Activated T-helper 1 cell treated with anti-CD3 and anti-CD28 coated beads, Interleukin-12 subunit alpha, Interleukin-12 subunit beta, Interleukin-2, Interleukin-4 antibody, amounts not matched to agents 30 ng/mL and 10 ng/mL and 1 ng/mL, durations not matched to agents 14 hours and 24 hours and 36 hours (primary cell): Measurements from ENCODE around the gene VPS37D. TPM values are rescaled to one million over a fixed set of nuclear protein-coding genes. Genes with fewer than 3 reads are reported as not detected.
"Not testable (repeated sequence)": the region's sequence is repeated elsewhere in the genome, so short reads cannot be mapped to it uniquely, and the experiment has no call there.

Experiments
- DNase-seq: peaks from one replicate; pipeline ENCODE4 v3.0.0; 2021; ENCODE audit warnings: low spot score
- H3K27ac Mint-ChIP-seq: one replicate; pipeline ENCODE4 v1.8.0; 2021; ENCODE audit warnings: mild to moderate bottlenecking, mixed read lengths
- H3K27me3 Mint-ChIP-seq: one replicate; pipeline ENCODE4 v1.8.0; 2022; ENCODE audit warnings: mild to moderate bottlenecking, moderate library complexity, mixed read lengths; ENCODE audit not compliant: insufficient read depth
- H3K36me3 Mint-ChIP-seq: one replicate; pipeline ENCODE4 v1.8.0; 2021; ENCODE audit warnings: low read depth, mixed read lengths
- H3K4me1 Mint-ChIP-seq: one replicate; pipeline ENCODE4 v1.8.0; 2021; ENCODE audit warnings: low read depth, mixed read lengths
- H3K4me3 Mint-ChIP-seq: one replicate; pipeline ENCODE4 v1.8.0; 2021; ENCODE audit warnings: mild to moderate bottlenecking, moderate library complexity, mixed read lengths
- H3K9me3 Mint-ChIP-seq: one replicate; pipeline ENCODE4 v1.8.0; 2021; ENCODE audit warnings: mixed read lengths
- intact Hi-C: fragments of 100-400 bp; cut with micrococcal nuclease; formaldehyde crosslinking; loops from one replicate; pipeline ENCODE4 v1.15.1; 2024
- total RNA-seq: library from RNA; stranded (reverse); gene quantifications from 2 replicates; pipeline ENCODE4 v1.2.3, GENCODE V29; 2022

The VPS37D gene
- total RNA-seq, 1 donor from 2014 or later, result 0.18 TPM

DNA sequence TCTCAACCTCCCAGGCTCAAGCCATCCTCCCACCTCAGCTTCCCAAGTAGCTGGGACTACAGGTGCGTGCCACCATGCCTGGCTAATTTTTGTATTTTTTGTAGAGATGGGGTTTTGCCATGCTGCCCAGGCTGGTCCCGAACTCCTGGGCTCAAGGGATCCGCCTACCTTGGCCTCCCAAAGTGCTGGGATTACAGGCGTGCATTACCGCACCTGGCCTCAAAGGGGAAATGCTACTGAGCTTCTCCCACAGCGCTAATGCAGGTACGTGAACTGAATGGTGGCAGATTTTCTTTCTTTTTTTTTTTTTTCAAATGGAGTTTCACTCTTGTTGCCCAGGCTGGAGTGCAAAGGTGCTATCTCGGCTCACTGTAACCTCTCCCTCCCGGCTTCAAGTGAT, 8.4 kb downstream of the VPS37D start:
- H3K4me3 Mint-ChIP-seq, H3K9me3 Mint-ChIP-seq, H3K27ac Mint-ChIP-seq, DNase-seq, H3K27me3 Mint-ChIP-seq, intact Hi-C loops, H3K4me1 Mint-ChIP-seq: not testable (repeated sequence)
- H3K36me3 Mint-ChIP-seq, result peaks cover 12% of the 10 kb centered on the region

DNA sequence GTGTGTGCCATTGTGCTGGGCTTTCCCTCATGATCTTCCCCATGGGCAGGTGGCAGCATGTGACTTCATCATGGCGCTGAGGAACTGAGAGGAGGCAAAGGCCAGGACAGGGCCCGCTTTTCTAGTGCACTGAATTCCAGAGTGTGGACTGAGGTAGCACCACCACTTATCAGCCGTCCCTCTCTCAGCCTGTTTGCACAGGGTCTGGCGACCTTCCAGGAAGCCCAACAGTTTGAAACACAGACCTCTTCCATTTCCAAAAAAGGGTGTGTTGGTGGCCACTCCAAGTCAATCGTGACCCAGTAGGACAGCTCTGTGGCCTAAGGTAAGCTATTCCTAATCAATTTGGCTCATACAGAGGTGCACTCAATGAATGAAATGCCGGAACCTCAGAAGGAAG, 11.2 kb downstream of the VPS37D start:
- Mint-ChIP-seq H3K4me1 (peaks cover 17% of the 10 kb centered on the region), H3K9me3 (no peaks in the 10 kb centered on the region), H3K36me3 (peaks cover 15% of the 10 kb centered on the region), H3K27ac (no peak overlapping the region), H3K4me3 (no peak overlapping the region), H3K27me3 (no peaks in the 10 kb centered on the region)
- intact Hi-C loops, result no loop called here
- DNase-seq, result no peak

DNA sequence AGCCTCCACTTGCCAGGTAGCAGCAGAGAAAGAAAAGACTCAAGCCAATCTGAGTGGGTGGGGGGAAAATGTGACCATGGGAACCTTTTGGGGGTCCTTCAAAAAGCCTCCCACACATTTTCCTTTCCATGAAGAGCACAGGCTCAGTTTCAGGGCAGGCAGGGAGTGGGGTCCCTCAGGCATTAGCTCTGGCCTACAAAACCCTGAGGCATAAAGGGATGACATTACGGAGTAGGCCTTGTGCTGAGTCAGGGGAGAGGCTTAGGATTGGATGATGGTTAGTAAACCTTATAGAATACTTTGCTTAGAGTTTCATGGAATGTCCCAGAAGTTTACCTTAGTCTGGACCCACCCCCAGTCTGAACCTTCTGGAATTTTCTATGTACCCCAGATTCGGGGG, 12.1 kb downstream of the VPS37D start:
- intact Hi-C loops, result loop anchor here (10.0 kb wide), 1 partner anchor 495 kb away; the partner anchor contains the start of gene EIF4H
- Mint-ChIP-seq H3K4me3 (peak overlapping the region; percentile 26), H3K9me3 (no peaks in the 10 kb centered on the region), H3K27ac (no peak overlapping the region), H3K27me3 (no peaks in the 10 kb centered on the region), H3K36me3 (peaks cover 15% of the 10 kb centered on the region), H3K4me1 (peaks cover 17% of the 10 kb centered on the region)
- no peak for DNase-seq

DNA sequence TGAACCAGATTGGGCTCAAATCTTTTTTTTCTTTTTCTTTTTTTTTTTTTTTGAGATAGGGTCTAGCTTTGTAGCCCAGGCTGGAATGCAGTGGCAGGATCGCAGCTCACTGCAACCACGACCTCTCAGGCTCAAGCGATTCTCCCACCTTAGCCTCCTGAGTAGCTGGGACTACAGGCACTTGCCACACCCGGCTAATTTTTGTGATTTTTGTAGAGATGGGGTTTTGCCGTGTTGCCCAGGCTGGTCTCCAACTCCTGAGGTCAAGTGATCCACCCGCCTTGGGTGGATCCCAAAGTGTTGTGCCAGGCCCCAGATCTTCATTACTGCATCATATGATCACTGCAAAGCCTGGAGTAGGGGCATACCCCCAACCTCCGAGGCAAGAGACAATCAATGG, 12.9 kb downstream of the VPS37D start:
- Mint-ChIP-seq H3K36me3 (peaks cover 15% of the 10 kb centered on the region), H3K4me3 (peak overlapping the region; percentile 99), H3K27ac (no peak overlapping the region), H3K9me3 (no peaks in the 10 kb centered on the region), H3K4me1 (peaks cover 17% of the 10 kb centered on the region), H3K27me3 (no peaks in the 10 kb centered on the region)
- DNase-seq, result no peak
- intact Hi-C loops, result loop anchor here (10.0 kb wide), 1 partner anchor 494 kb away; the partner anchor contains the start of gene EIF4H

DNA sequence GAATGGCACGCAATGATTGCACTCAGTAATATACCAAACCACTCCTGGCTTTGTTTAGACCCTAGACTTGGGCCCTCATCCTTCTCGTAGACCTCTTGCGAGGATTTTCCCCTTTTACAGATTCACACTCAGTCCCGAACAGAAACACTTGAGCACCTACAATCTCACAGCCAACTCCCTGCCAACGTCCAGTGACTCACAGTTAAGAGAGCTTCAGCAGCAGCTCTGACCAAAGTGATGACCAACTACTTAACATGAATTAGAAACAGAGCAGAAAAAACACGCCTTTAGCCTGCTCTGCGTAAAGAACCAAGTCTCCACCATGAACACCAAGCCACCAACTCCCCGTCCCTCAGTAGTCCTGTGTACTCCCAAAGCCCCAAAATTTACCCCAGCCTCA, 13.4 kb downstream of the VPS37D start:
- Mint-ChIP-seq H3K4me1 (peaks cover 18% of the 10 kb centered on the region), H3K36me3 (peaks cover 16% of the 10 kb centered on the region), H3K9me3 (no peaks in the 10 kb centered on the region), H3K4me3 (peak overlapping the region; percentile 99), H3K27me3 (no peaks in the 10 kb centered on the region), H3K27ac (no peak overlapping the region)
- no peak for DNase-seq
- intact Hi-C loops, result loop anchor here (10.0 kb wide), 1 partner anchor 494 kb away; the partner anchor contains the start of gene EIF4H

DNA sequence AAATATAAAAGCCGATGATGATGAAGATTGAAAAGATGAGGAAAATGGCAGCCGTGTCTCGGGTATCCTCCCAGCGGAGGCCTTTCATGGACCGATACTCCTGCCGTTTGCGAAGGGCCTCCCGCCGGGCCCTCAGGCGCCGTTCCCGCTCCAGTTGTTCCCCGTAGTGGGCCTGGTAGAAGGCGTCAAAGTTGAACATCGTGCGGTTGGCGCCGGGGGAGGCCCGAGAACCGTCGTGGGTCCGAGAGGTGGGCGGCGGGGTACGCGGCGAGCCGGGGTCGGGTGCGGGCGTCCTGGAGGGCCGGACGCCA, 15.1 kb downstream of the VPS37D start:
- no peak for DNase-seq
- Mint-ChIP-seq H3K9me3 (no peaks in the 10 kb centered on the region), H3K27me3 (no peaks in the 10 kb centered on the region), H3K27ac (peak overlapping the region; percentile 90), H3K36me3 (peaks cover 26% of the 10 kb centered on the region), H3K4me3 (peak overlapping the region; percentile 99), H3K4me1 (peaks cover 25% of the 10 kb centered on the region)
- intact Hi-C loops, result loop anchor here (1.0 to 10.0 kb wide), 10 partner anchors 15 to 492 kb away; partner anchors contain the start of genes ABHD11, BAZ1B, BCL7B and EIF4H

DNA sequence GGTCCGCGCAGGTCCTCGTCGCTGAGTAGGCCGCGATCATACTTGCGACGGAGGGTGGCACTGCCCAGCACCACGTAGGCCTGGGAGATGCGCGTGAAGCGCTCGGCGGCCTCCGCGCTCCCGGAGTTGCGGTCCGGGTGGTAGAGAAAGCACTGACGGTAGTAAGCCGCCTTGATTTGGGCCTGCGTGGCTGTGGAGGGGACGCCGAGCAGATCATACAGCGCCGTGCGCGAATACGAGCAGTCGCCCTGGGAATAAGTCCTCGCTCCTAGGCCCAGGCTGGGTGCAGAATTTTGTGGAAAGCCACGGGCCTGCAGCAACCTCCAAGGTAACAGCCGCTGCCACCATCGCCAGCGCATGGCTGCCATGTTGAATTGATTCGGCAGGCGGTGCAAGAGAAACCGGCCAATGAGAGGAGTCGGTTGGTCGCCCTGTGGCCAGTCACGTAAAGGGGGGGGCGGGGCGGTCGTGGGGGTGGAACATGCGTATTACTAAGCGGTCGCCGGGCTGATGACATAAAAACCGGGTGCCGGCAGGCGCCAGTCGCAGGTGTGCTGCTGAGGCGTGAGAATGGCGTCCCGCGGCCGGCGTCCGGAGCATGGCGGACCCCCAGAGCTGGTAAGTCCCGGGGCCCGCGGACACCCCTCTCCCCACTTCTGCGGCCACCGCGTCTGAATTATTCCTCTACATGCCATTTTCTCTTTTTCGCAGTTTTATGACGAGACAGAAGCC, 15.6 kb downstream of the VPS37D start, which contains the start of the genes BUD23 and DNAJC30:
Gene BUD23 (plus strand): TSS at position 542 of the 732 bp plus-strand sequence. CDS start 29 bp downstream, at position 571.
Gene DNAJC30 (minus strand): TSS at position 398 of the 732 bp plus-strand sequence. CDS start 30 bp downstream, at position 368.
- intact Hi-C loops, result loop anchor here (1.0 to 10.0 kb wide), 10 partner anchors 16 to 492 kb away; partner anchors contain the start of genes ABHD11, BAZ1B, BCL7B and EIF4H
- peak; percentile 87 for DNase-seq
- peaks cover 25% of the 10 kb centered on the region for H3K4me1 Mint-ChIP-seq
- peak within 1 kb of the TSS; percentile 90 for H3K27ac Mint-ChIP-seq
- no peaks in the 10 kb centered on the region for H3K27me3 Mint-ChIP-seq
- no peaks in the 10 kb centered on the region for H3K9me3 Mint-ChIP-seq
- peaks cover 21% of the 10 kb centered on the region for H3K36me3 Mint-ChIP-seq
- H3K4me3 Mint-ChIP-seq, result peak within 1 kb of the TSS; percentile 99

DNA sequence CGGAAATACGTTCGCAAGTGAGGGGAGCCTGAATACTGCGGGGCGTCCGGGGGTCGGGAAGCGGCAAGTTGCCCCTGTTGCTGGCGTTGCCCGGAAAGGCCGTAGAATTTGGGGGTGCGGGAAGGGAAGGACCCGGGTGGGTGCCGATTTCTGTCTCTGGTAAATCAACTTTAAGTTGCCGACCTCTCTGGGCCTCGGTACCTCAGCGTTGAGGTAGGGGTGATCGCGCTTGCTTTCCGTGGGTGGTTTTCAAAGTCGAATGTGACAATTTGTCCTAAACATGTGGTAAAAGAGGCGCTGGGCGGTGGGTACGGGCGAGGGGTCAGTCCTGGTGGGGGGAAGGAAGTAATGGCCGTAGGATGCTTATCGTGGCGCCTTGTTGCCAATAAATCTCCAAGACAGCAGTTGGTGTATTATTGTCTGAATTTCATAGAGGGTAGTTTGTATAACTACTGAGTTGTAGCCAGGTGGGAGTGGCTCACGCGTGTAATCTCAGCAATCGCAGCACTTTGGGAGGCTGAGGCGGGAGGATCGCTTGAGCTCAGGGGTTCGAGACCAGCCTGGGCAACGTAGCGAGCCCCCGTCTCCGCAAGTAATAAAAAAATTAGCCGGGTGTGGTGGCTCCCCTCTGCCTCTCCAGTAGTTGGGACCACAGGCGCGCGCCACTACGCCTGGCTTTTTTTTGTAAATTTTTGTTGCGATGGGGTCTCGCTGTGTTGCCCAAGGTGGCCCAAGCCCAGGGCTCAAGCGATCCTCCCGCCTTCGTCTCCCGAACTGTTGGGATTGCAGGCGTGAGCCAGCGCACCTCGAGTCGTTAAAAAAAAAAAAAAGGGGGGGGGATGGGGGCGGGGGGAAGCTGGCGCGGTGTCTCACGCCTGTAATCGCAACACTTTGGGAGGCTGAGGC, 16.4 kb downstream of the VPS37D start:
- no peaks in the 10 kb centered on the region for H3K27me3 Mint-ChIP-seq
- peak overlapping the region; percentile 90 for H3K27ac Mint-ChIP-seq
- H3K36me3 Mint-ChIP-seq, result peaks cover 22% of the 10 kb centered on the region
- no peak for DNase-seq
- H3K9me3 Mint-ChIP-seq, result no peaks in the 10 kb centered on the region
- intact Hi-C loops, result loop anchor here (1.0 to 10.0 kb wide), 10 partner anchors 17 to 491 kb away; partner anchors contain the start of genes ABHD11, BAZ1B, BCL7B and EIF4H
- peaks cover 32% of the 10 kb centered on the region for H3K4me1 Mint-ChIP-seq
- peak overlapping the region; percentile 99 for H3K4me3 Mint-ChIP-seq

DNA sequence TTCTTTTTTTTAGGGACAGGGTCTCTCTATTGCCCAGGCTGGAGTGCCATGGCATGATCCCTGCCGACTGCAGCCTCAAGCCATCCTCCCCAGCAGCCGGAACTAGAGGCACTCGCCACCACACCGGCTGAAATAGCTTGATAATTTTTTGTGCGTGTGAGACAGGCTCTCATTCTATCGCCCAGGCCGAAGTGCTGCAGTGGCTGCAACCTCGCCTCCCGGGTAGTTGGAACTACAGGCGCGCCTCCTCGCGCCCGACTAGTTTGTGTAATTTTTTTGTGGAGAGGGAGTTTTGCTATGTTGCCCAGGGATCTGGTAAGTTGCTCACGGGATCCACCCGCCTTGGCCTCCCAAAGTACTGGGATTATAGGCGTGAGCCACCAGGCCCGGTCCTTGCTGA, 17.7 kb downstream of the VPS37D start:
- Mint-ChIP-seq H3K27me3 (no peaks in the 10 kb centered on the region), H3K4me3 (peak overlapping the region; percentile 67), H3K4me1 (peaks cover 37% of the 10 kb centered on the region), H3K27ac (no peak overlapping the region), H3K9me3 (no peaks in the 10 kb centered on the region), H3K36me3 (peaks cover 31% of the 10 kb centered on the region)
- intact Hi-C loops, result loop anchor here (10.0 kb wide), 1 partner anchor 489 kb away; the partner anchor contains the start of gene EIF4H
- no peak for DNase-seq

DNA sequence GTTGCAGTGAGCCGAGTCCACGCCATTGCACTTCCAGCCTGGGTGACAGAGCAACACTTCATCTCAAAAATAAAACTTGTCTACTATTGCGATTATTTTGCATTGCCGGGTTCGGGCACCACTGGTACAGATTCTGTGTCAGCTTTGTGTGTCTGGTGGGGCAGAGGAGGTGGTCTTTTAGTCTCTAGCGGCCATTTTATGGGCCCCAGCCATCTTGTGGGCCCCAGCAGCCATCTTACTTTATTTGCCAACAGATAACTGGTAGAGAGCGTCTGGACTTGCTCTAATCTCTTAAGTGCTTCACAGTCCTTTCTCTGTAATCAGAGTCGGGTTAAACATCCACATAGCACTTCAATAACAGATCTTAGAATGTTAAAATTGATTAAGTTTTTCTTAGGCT, 20.7 kb downstream of the VPS37D start:
- Mint-ChIP-seq H3K9me3 (no peaks in the 10 kb centered on the region), H3K36me3 (peaks cover 49% of the 10 kb centered on the region), H3K27me3 (no peaks in the 10 kb centered on the region), H3K4me1 (peaks cover 29% of the 10 kb centered on the region), H3K4me3 (no peak overlapping the region), H3K27ac (no peak overlapping the region)
- intact Hi-C loops, result loop anchor here (10.0 kb wide), 1 partner anchor 487 kb away; the partner anchor contains the start of gene EIF4H
- no peak for DNase-seq

DNA sequence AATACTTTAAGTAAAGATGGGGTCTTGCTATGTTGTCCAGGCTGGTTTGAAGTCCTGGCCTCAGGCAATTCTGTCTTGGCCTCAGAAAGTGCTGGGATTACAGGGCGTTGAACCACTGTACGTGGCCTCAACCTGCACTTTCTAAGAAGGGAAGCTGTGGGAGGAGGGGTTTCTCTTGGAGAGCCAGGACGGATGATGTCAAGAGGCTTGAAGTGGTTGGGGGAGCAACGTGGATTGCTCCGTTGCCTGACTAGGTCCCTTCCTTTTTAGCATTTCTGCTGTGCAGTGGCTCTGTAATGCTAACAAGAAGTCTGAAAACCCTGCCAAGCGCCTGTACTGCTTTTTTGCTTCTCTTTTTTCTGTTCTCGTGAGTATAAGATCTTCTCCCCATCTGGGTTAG, 23.0 kb downstream of the VPS37D start:
- intact Hi-C loops, result no loop called here
- Mint-ChIP-seq H3K4me3 (no peak overlapping the region), H3K27ac (no peak overlapping the region), H3K27me3 (no peaks in the 10 kb centered on the region), H3K4me1 (peaks cover 29% of the 10 kb centered on the region), H3K9me3 (no peaks in the 10 kb centered on the region), H3K36me3 (peaks cover 56% of the 10 kb centered on the region)
- no peak for DNase-seq

DNA sequence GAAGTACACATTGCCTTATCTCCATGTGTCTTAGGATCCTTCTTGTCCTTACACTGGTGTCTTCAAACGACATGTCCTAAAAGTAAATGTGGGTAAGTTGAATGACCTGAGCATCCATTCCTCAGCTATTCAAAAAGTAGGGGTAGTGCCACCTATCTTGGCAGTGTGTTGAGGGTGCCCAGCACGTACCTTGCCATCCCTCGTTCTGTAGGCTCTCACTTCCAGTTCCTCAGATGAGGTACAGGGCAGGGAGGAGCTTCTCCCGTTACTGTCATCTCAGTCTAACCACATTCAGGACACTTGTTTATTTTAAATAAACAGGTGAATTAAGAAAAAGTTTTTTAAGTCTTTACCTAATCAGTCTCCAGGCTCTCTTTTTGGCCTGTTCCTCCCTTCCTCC, 28.7 kb downstream of the VPS37D start:
- H3K36me3 Mint-ChIP-seq, result peaks cover 34% of the 10 kb centered on the region
- H3K27ac Mint-ChIP-seq, result no peak overlapping the region
- H3K27me3 Mint-ChIP-seq, result no peaks in the 10 kb centered on the region
- intact Hi-C loops, result no loop called here
- DNase-seq, result no peak
- H3K4me3 Mint-ChIP-seq, result no peak overlapping the region
- no peaks in the 10 kb centered on the region for H3K9me3 Mint-ChIP-seq
- H3K4me1 Mint-ChIP-seq, result peaks cover 4% of the 10 kb centered on the region
